Measurements from ENCODE around the gene LRRC27. TPM values are rescaled to one million over a fixed set of nuclear protein-coding genes. Genes with fewer than 3 reads are reported as not detected.

The LRRC27 gene
- total RNA-seq, 3 donors from 2014 or later, result 6.2 to 19.3 (median 8.2) TPM

DNA sequence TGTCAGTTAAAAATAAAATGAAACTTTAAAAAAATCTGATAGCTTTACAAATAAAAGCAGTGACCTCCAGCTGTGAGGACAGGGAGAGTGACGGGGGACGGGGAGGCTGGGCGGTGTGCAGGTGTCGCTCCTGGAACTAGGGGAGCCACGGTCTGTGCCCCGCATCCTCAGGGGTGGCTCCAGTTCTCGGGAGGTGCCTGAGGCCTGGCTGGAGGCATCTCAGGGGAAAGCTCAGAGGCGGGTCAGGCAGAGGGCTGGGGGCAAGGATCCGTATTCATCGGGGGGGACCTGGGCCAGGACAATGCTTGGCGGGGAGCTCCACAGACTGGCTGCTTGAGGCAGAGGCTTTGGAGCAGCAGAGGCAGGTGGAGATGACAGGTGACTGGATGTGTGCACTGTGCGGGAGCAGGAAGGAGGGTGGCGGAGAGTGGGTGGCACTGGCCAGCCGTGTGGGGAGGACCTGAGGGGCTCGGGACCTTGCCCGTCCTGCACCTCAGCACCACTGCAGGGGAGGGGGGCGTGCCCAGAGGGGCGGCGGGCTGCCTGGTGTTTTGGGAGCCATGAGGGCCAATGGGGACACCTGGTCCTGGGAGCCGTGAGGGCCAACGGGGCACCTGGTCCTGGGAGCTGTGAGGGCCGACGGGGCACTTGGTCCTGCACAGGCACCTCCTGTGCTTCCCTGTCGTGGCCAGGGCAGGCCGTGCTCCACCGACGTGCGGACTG, 78.2 kb downstream of the LRRC27 start:
- peak overlapping the region; percentile 94 to 97 for H3K27ac ChIP-seq
- H3K4me3 ChIP-seq, result no peak overlapping the region
- no peaks in the 10 kb centered on the region for H3K36me3 ChIP-seq
- TF ChIP-seq, protein P1, sequence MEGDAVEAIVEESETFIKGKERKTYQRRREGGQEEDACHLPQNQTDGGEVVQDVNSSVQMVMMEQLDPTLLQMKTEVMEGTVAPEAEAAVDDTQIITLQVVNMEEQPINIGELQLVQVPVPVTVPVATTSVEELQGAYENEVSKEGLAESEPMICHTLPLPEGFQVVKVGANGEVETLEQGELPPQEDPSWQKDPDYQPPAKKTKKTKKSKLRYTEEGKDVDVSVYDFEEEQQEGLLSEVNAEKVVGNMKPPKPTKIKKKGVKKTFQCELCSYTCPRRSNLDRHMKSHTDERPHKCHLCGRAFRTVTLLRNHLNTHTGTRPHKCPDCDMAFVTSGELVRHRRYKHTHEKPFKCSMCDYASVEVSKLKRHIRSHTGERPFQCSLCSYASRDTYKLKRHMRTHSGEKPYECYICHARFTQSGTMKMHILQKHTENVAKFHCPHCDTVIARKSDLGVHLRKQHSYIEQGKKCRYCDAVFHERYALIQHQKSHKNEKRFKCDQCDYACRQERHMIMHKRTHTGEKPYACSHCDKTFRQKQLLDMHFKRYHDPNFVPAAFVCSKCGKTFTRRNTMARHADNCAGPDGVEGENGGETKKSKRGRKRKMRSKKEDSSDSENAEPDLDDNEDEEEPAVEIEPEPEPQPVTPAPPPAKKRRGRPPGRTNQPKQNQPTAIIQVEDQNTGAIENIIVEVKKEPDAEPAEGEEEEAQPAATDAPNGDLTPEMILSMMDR (IDR thresholded peaks at IDR 0.05), result no peak
- no peak for TF ChIP-seq POLR2AphosphoS5 (IDR thresholded peaks at IDR 0.05)
- TF ChIP-seq POLR2A (IDR thresholded peaks at IDR 0.05), result no peak
- no peaks in the 10 kb centered on the region for H3K9me3 ChIP-seq
- peaks cover 2 to 43% of the 10 kb centered on the region in 2 donors for H3K4me1 ChIP-seq
- H3K27me3 ChIP-seq, result no peaks in the 10 kb centered on the region
- no peak for DNase-seq (ENCODE audit: low spot score in 2 of 2)
- intact Hi-C loops (cut with DNase I; ENCODE audit: low total_unique reads), result no loop called here

DNA sequence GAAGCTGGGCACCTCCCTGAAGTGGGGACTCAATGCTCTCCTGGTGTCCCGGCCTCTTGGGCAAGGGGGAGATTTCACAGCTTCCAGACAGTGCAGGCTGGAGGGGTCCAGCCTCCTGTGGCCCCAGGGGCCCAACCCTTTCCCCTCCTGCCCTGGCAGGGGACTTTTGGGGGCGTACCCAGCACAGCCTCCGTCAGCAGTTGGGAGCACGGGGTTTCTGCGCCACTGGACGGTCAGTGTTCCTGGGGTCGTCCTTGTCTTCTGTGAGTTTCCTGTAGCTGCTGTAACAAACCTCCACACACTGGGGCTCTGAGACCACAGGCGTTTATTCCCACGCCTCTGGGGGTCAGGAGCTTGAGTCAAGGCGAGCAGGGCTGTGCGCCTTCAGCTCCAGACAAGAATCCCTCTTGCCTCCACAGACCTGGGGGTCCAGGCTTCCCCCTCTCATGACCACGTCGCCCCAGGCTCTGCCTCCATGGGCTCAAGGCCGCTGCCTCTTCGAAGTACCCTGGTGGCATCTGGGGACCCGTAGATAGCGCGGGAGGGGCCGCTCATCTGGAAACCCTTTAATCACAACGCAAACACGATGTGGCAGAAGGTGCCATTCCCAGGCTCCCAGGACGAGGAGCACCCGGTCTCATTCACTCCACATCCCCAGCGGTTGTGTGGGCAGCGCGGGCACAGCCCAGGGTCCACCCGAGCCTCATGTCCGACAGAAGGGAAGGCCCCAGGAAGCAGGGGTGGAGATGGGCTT, 79.0 kb downstream of the LRRC27 start:
- Histone ChIP-seq H3K36me3 (no peaks in the 10 kb centered on the region), H3K4me1 (peaks cover 2 to 43% of the 10 kb centered on the region in 2 donors)
- no peak for DNase-seq (ENCODE audit: low spot score in 2 of 2)

DNA sequence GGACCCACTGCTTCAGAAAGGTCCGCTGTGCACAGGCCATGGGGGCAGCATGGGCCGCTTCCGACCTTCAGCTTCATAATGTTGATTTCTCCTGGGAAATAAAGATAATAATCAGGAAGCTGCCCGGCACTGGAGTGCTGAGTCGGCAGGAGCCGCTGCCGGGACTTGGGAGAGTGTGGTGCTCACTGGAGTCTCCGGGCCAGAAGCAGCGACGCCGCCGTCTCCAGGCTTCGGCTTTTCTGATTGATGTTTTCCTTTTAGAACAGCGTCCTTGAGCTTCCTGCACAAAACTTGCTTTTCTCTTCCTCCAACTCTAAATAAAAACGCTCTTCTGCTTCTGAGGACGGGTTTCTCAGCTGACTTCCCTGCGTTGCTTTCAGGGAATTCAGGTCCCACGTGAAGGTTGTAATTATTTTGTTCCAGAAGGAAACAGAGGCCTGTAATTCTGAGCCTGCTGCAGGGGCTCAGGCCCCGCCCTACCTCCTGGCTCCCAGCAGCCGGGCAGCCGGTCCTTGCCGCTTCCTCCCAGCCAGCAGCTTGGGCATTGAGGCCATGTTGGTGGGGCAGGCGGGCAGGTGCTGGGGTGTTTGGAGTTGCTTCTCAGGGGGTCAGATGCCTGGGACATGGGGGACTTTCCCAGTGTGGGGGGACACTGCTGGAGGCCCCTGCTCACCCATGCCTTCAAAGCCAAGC, 79.7 kb downstream of the LRRC27 start:
- no peak for DNase-seq (ENCODE audit: low spot score in 2 of 2)
- TF ChIP-seq, protein P1 (IDR thresholded peaks at IDR 0.05), result no peak
- peak in 1 of 3 donors; percentile 47 for TF ChIP-seq POLR2AphosphoS5 (IDR thresholded peaks at IDR 0.05)
- no peak for TF ChIP-seq POLR2A (IDR thresholded peaks at IDR 0.05)
- H3K27ac ChIP-seq, result peak overlapping the region; percentile 81 to 97
- H3K36me3 ChIP-seq, result no peaks in the 10 kb centered on the region
- H3K4me3 ChIP-seq, result peak overlapping the region in 1 of 3 donors; percentile 21
- H3K27me3 ChIP-seq, result no peaks in the 10 kb centered on the region
- intact Hi-C loops (cut with DNase I; ENCODE audit: low total_unique reads), result no loop called here
- H3K4me1 ChIP-seq, result peaks cover 2 to 42% of the 10 kb centered on the region in 2 donors
- no peaks in the 10 kb centered on the region for H3K9me3 ChIP-seq

More for the DNA sequence above, 79.0 kb downstream of the LRRC27 start:
- Histone ChIP-seq H3K9me3 (no peaks in the 10 kb centered on the region), H3K27me3 (no peaks in the 10 kb centered on the region), H3K4me3 (peak overlapping the region in 1 of 3 donors; percentile 21), H3K27ac (peak overlapping the region; percentile 81 to 97)
- intact Hi-C loops (cut with DNase I; ENCODE audit: low total_unique reads), result no loop called here
- TF ChIP-seq POLR2AphosphoS5 (IDR thresholded peaks at IDR 0.05) (no peak), POLR2A (IDR thresholded peaks at IDR 0.05) (no peak)
- TF ChIP-seq, protein P1 (IDR thresholded peaks at IDR 0.05), result no peak

DNA sequence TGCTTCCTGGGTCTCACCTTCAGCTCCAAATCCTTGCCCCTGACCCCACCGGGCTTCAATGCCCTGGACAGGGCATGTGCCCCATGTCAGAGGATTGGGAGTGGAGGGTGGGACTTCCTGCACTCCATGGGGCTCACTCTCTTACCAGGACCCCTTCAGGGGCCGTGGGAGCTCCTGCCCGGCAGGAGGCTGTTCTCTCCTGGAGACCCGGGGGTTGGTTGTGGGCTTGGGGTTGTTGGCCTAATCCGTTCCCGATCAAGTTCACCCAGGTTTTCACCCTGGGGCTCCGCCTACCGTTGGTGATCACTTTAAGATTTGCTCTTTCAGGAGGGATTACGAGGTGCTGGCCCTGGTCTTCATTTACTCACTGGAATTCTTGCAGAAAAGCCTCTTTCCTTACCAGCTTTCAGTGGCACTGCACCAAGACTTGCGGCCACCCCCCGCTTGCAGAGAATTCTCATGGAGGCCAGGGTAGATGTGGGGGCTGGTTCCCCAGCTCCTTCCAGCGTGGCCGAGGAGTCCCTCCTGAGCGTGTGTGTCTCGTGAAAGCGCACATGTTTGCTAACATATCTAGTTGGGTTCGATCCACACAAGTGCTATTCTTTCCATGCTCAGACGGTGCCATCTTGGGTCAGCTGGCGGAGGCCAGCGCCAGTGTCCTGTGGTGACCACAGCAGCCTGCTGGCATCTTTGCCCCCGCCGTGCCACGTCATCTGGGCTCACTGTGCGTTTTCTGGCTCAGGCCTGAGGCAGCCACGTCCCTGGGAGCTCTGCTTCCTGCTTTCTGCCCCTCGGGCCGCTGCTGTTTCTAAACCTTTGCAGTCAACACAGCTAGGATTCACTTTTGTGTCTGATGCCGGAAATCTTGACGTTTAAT, 80.6 kb downstream of the LRRC27 start:
- peaks cover 2 to 34% of the 10 kb centered on the region in 2 donors for H3K4me1 ChIP-seq
- intact Hi-C loops (cut with DNase I; ENCODE audit: low total_unique reads), result no loop called here
- H3K36me3 ChIP-seq, result no peaks in the 10 kb centered on the region
- TF ChIP-seq POLR2A (IDR thresholded peaks at IDR 0.05), result no peak
- TF ChIP-seq POLR2AphosphoS5 (IDR thresholded peaks at IDR 0.05), result no peak
- TF ChIP-seq, protein P1 (IDR thresholded peaks at IDR 0.05), result no peak
- H3K27ac ChIP-seq, result peak overlapping the region; percentile 81 to 97
- no peaks in the 10 kb centered on the region for H3K9me3 ChIP-seq
- H3K27me3 ChIP-seq, result no peaks in the 10 kb centered on the region
- H3K4me3 ChIP-seq, result no peak overlapping the region
- peak in 1 of 2 donors; percentile 72 for DNase-seq (ENCODE audit: low spot score in 2 of 2)

Measured in breast epithelium (tissue), 4 donors.